22Rv1 (cell line): Measurements from ENCODE around the gene KSR2.

ENCODE experiments used
- H3K27ac ChIP-seq: fragments of 450-650 bp; 2 replicates; pipeline ENCODE4 v1.5.1; 2017
- CTCF ChIP-seq: fragments of 450-650 bp; IDR thresholded peaks from 2 replicates; pipeline ENCODE4 v1.5.1; 2017; ENCODE audit warnings: mild to moderate bottlenecking
- ZFX ChIP-seq: fragments of 450-650 bp; IDR thresholded peaks from 2 replicates; pipeline ENCODE4 v1.6.1; 2017; ENCODE audit warnings: antibody characterized with exemption, borderline replicate concordance

The KSR2 gene

GRCh38 chr12:117577122-117577657, 391.6 kb downstream of the KSR2 start:
- H3K27ac ChIP-seq: no peak overlapping the region
- TF ChIP-seq ZFX (no peak), CTCF (no peak)

- no peak overlapping the region for H3K27ac ChIP-seq
- no peak for TF ChIP-seq ZFX
- TF ChIP-seq CTCF: no peak
Observed at GRCh38 chr12:117576053-117576452, 392.7 kb downstream of the KSR2 start.

GRCh38 chr12:117574655-117575054, 394.1 kb downstream of the KSR2 start:
- H3K27ac ChIP-seq: no peak overlapping the region
- TF ChIP-seq ZFX (no peak), CTCF (no peak)

- TF ChIP-seq ZFX: no peak
- TF ChIP-seq CTCF: no peak
- no peak overlapping the region for H3K27ac ChIP-seq
Observed at GRCh38 chr12:117572755-117573154, 396.0 kb downstream of the KSR2 start.

- TF ChIP-seq CTCF (no peak), ZFX (no peak)
Observed at GRCh38 chr12:117571321-117571720, 397.5 kb downstream of the KSR2 start.

GRCh38 chr12:117570608-117571007, 398.2 kb downstream of the KSR2 start:
- H3K27ac ChIP-seq: no peak overlapping the region
- TF ChIP-seq ZFX: no peak
- TF ChIP-seq CTCF: no peak

More at GRCh38 chr12:117571321-117571720, 397.5 kb downstream of the KSR2 start:
- no peak overlapping the region for H3K27ac ChIP-seq

GRCh38 chr12:117567644-117568216, 401.1 kb downstream of the KSR2 start:
- no peak for TF ChIP-seq ZFX
- no peak for TF ChIP-seq CTCF

More at GRCh38 chr12:117567644-117568216, 401.1 kb downstream of the KSR2 start:
- H3K27ac ChIP-seq: no peak overlapping the region
